Measurements from ENCODE around the gene RNF26.

RNF26 gene

DNA sequence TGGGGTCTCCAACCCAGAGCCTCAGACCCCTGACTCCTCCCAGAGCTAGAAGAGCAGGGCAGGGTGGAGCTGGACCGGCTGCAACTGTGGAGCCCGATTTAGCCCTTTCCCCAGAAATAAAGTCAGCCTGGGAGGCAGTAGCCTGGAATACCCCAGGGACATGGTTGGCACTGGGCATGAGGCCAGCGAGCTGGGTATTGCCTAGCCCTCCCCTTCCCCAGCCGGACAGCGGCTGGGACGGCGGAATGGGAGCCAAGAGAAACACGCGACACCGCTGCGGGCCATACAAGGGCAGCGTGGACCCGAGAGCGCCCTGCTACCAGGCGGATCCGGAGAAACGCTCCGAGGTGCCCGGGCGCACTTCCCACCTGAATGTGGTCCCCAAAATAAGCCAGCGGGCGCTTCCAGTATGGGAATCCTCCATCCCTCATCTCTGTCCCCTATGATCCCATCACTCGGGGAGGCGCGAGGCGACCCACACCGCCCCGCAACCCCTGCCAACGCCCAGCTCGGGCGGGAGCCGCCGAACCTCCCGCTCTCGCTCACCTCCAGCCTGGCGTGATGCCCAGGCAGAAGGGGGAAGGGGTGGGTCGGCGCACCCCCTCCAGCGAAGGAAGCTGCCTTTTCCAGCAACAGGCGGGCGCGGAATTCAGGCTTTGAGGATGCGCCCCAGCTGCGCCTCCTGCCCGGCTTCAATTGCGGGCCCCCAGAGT is 18.2 kb upstream of the RNF26 start:
- peaks cover 14% of the 10 kb centered on the region for H3K27me3 ChIP-seq (ENCODE audit: insufficient read depth, insufficient read length)
- DNase-seq (ENCODE audit: low read depth, low spot score) = no peak
- peaks cover 38% of the 10 kb centered on the region for H3K36me3 ChIP-seq (ENCODE audit: insufficient read depth, insufficient read length, low read length)
- peak overlapping the region; percentile 91 for H3K9ac ChIP-seq (ENCODE audit: insufficient read length, low read depth)
- peaks cover 21% of the 10 kb centered on the region for H3K4me1 ChIP-seq (ENCODE audit: insufficient read depth, insufficient read length)
- H3K4me3 ChIP-seq (ENCODE audit: insufficient read length, low read depth) = peak overlapping the region; percentile 57
- TF ChIP-seq SUZ12 (IDR thresholded peaks at IDR 0.05; ENCODE audit: extremely low read depth, insufficient read depth, insufficient read length) = no peak
- TF ChIP-seq ZNF274 (IDR thresholded peaks at IDR 0.05; ENCODE audit: low read depth, low read length) = no peak
- TF ChIP-seq YY1 (IDR thresholded peaks at IDR 0.05; ENCODE audit: insufficient read depth, insufficient read length) = no peak
- H3K9me3 ChIP-seq (ENCODE audit: insufficient read depth, low read length) = no peaks in the 10 kb centered on the region

- Histone ChIP-seq H3K9ac (ENCODE audit: insufficient read length, low read depth) (peak within 1 kb of the TSS; percentile 91), H3K4me3 (ENCODE audit: insufficient read length, low read depth) (peak within 1 kb of the TSS; percentile 57), H3K4me1 (ENCODE audit: insufficient read depth, insufficient read length) (peaks cover 21% of the 10 kb centered on the region), H3K27me3 (ENCODE audit: insufficient read depth, insufficient read length) (peaks cover 14% of the 10 kb centered on the region), H3K36me3 (ENCODE audit: insufficient read depth, insufficient read length, low read length) (peaks cover 30% of the 10 kb centered on the region), H3K9me3 (ENCODE audit: insufficient read depth, low read length) (no peaks in the 10 kb centered on the region)
- no peak for DNase-seq (ENCODE audit: low read depth, low spot score)
- TF ChIP-seq ZNF274 (IDR thresholded peaks at IDR 0.05; ENCODE audit: low read depth, low read length) (no peak), YY1 (IDR thresholded peaks at IDR 0.05; ENCODE audit: insufficient read depth, insufficient read length) (no peak), SUZ12 (IDR thresholded peaks at IDR 0.05; ENCODE audit: extremely low read depth, insufficient read depth, insufficient read length) (no peak)
Observed at GRCh38 chr11:119316729-119317591, 17.4 kb upstream of the RNF26 start, which contains the start of gene MCAM. TSS of gene MCAM (minus strand) at chr11:119317130. CDS start at chr11:119317101, 29 bp downstream.

- peaks cover 22% of the 10 kb centered on the region for H3K4me1 ChIP-seq (ENCODE audit: insufficient read depth, insufficient read length)
- H3K36me3 ChIP-seq (ENCODE audit: insufficient read depth, insufficient read length, low read length) = peaks cover 23% of the 10 kb centered on the region
- no peak for DNase-seq (ENCODE audit: low read depth, low spot score)
- peak overlapping the region; percentile 83 for H3K9ac ChIP-seq (ENCODE audit: insufficient read length, low read depth)
- TF ChIP-seq YY1 (IDR thresholded peaks at IDR 0.05; ENCODE audit: insufficient read depth, insufficient read length) = no peak
- no peak for TF ChIP-seq ZNF274 (IDR thresholded peaks at IDR 0.05; ENCODE audit: low read depth, low read length)
- TF ChIP-seq SUZ12 (IDR thresholded peaks at IDR 0.05; ENCODE audit: extremely low read depth, insufficient read depth, insufficient read length) = no peak
- peaks cover 14% of the 10 kb centered on the region for H3K27me3 ChIP-seq (ENCODE audit: insufficient read depth, insufficient read length)
- peak overlapping the region; percentile 39 for H3K4me3 ChIP-seq (ENCODE audit: insufficient read length, low read depth)
- no peaks in the 10 kb centered on the region for H3K9me3 ChIP-seq (ENCODE audit: insufficient read depth, low read length)
Observed at GRCh38 chr11:119317592-119318239, 16.6 kb upstream of the RNF26 start.

GRCh38 chr11:119318240-119319135 is 15.8 kb upstream of the RNF26 start:
- Histone ChIP-seq H3K27me3 (ENCODE audit: insufficient read depth, insufficient read length) (peaks cover 14% of the 10 kb centered on the region), H3K4me1 (ENCODE audit: insufficient read depth, insufficient read length) (peaks cover 22% of the 10 kb centered on the region), H3K9ac (ENCODE audit: insufficient read length, low read depth) (peak overlapping the region; percentile 62), H3K36me3 (ENCODE audit: insufficient read depth, insufficient read length, low read length) (peaks cover 16% of the 10 kb centered on the region), H3K9me3 (ENCODE audit: insufficient read depth, low read length) (no peaks in the 10 kb centered on the region), H3K4me3 (ENCODE audit: insufficient read length, low read depth) (peak overlapping the region; percentile 16)
- DNase-seq (ENCODE audit: low read depth, low spot score) = peak; percentile 76
- TF ChIP-seq SUZ12 (IDR thresholded peaks at IDR 0.05; ENCODE audit: extremely low read depth, insufficient read depth, insufficient read length) = no peak
- TF ChIP-seq ZNF274 (IDR thresholded peaks at IDR 0.05; ENCODE audit: low read depth, low read length) = no peak
- no peak for TF ChIP-seq YY1 (IDR thresholded peaks at IDR 0.05; ENCODE audit: insufficient read depth, insufficient read length)

GRCh38 chr11:119319136-119319699 is 15.1 kb upstream of the RNF26 start:
- DNase-seq (ENCODE audit: low read depth, low spot score) = no peak
- Histone ChIP-seq H3K36me3 (ENCODE audit: insufficient read depth, insufficient read length, low read length) (peaks cover 8% of the 10 kb centered on the region), H3K4me1 (ENCODE audit: insufficient read depth, insufficient read length) (peaks cover 22% of the 10 kb centered on the region), H3K9ac (ENCODE audit: insufficient read length, low read depth) (peak overlapping the region; percentile 62), H3K9me3 (ENCODE audit: insufficient read depth, low read length) (no peaks in the 10 kb centered on the region), H3K27me3 (ENCODE audit: insufficient read depth, insufficient read length) (peaks cover 14% of the 10 kb centered on the region), H3K4me3 (ENCODE audit: insufficient read length, low read depth) (peak overlapping the region; percentile 16)
- TF ChIP-seq YY1 (IDR thresholded peaks at IDR 0.05; ENCODE audit: insufficient read depth, insufficient read length) = no peak
- TF ChIP-seq SUZ12 (IDR thresholded peaks at IDR 0.05; ENCODE audit: extremely low read depth, insufficient read depth, insufficient read length) = no peak
- TF ChIP-seq ZNF274 (IDR thresholded peaks at IDR 0.05; ENCODE audit: low read depth, low read length) = no peak

- no peak for TF ChIP-seq ZNF274 (IDR thresholded peaks at IDR 0.05; ENCODE audit: low read depth, low read length)
- TF ChIP-seq SUZ12 (IDR thresholded peaks at IDR 0.05; ENCODE audit: extremely low read depth, insufficient read depth, insufficient read length) = no peak
- no peak for TF ChIP-seq YY1 (IDR thresholded peaks at IDR 0.05; ENCODE audit: insufficient read depth, insufficient read length)
- Histone ChIP-seq H3K4me1 (ENCODE audit: insufficient read depth, insufficient read length) (peaks cover 22% of the 10 kb centered on the region), H3K4me3 (ENCODE audit: insufficient read length, low read depth) (peak overlapping the region; percentile 8), H3K9ac (ENCODE audit: insufficient read length, low read depth) (peak overlapping the region; percentile 62), H3K9me3 (ENCODE audit: insufficient read depth, low read length) (no peaks in the 10 kb centered on the region), H3K36me3 (ENCODE audit: insufficient read depth, insufficient read length, low read length) (peaks cover 3% of the 10 kb centered on the region), H3K27me3 (ENCODE audit: insufficient read depth, insufficient read length) (peaks cover 14% of the 10 kb centered on the region)
- DNase-seq (ENCODE audit: low read depth, low spot score) = no peak
Observed at GRCh38 chr11:119319700-119320239, 14.6 kb upstream of the RNF26 start.

Data from NT2/D1 (cell line).